Tibial nerve (tissue), 4 donors: ENCODE data around the gene SEMA3B. TPM values are rescaled to one million over a fixed set of nuclear protein-coding genes. Genes with fewer than 3 reads are reported as not detected.
A peak's percentile ranks its signal among the peaks of the same experiment; 100 is the strongest.

Experiments
- DNase-seq, 2 donors: peaks; one replicate each; pipeline ENCODE4 v3.0.0-alpha.2; 2019; ENCODE audit warnings: low spot score in 2 of 2
- H3K27ac ChIP-seq, 4 donors: fragments of 200-600 bp; sonication (generic) in 3 of 4; one replicate each; pipeline ENCODE4 v1.5.1; 2017 to 2019; ENCODE audit warnings: mild to moderate bottlenecking in 1 of 4
- H3K27me3 ChIP-seq, 2 donors: fragments of 200-600 bp; sonication (generic) in 1 of 2; one replicate each; pipeline versions ENCODE4 v1.5.1 to v1.6.0; 2017 to 2019
- H3K36me3 ChIP-seq, 3 donors: fragments of 200-600 bp; sonication (generic); one replicate each; pipeline ENCODE4 v1.5.1; 2018 to 2019
- H3K4me1 ChIP-seq, 4 donors: fragments of 200-600 bp; sonication (generic) in 3 of 4; one replicate each; pipeline ENCODE4 v1.5.1; 2017 to 2019
- H3K4me3 ChIP-seq, 4 donors: fragments of 200-600 bp; sonication (generic) in 3 of 4; one replicate each; pipeline ENCODE4 v1.5.1; 2017 to 2019; ENCODE audit warnings: mild to moderate bottlenecking in 1 of 4, moderate library complexity in 1 of 4
- H3K9me3 ChIP-seq, 4 donors: fragments of 200-600 bp; sonication (generic) in 3 of 4; one replicate each; pipeline ENCODE4 v1.5.1; 2017 to 2019
- EP300 ChIP-seq, 2 donors: sonication (generic); formaldehyde crosslinking; IDR thresholded peaks; one replicate each; pipeline ENCODE4 v1.6.1; 2017; ENCODE audit warnings: antibody characterized with exemption in 2 of 2, mild to moderate bottlenecking in 1 of 2
- POLR2A ChIP-seq, 2 donors: fragments of 450-650 bp; IDR thresholded peaks; one replicate each; pipeline ENCODE4 v1.6.1; 2017; ENCODE audit warnings: antibody characterized with exemption in 2 of 2, mild to moderate bottlenecking in 2 of 2, moderate library complexity in 2 of 2
- WGBS, 2 donors: methylation state at CpG; one replicate each; pipeline ENCODE4 v1.1.5; 2018; 5-methylcytosine and 5-hydroxymethylcytosine counted together
- total RNA-seq, 4 donors: library from RNA; depleted of rRNA; stranded (reverse); fragments of >200 nt; gene quantifications; one replicate each; pipeline ENCODE4 v1.1.0, GENCODE V29; 2016
- TF ChIP-seq, protein P1 (sequence below), 5 experiments: fragments of 200-600 bp in 3 of 5; fragments of 450-650 bp in 2 of 5; sonication (generic) in 3 of 5; IDR thresholded peaks; one replicate each; pipeline ENCODE4 v1.5.1; 2016 to 2019; ENCODE audit warnings: antibody characterized with exemption in 5 of 5, mild to moderate bottlenecking in 3 of 5, moderate library complexity in 2 of 5

Gene SEMA3B
- total RNA-seq, 4 donors from 2014 or later, result 251 to 334 (median 261) TPM

DNA sequence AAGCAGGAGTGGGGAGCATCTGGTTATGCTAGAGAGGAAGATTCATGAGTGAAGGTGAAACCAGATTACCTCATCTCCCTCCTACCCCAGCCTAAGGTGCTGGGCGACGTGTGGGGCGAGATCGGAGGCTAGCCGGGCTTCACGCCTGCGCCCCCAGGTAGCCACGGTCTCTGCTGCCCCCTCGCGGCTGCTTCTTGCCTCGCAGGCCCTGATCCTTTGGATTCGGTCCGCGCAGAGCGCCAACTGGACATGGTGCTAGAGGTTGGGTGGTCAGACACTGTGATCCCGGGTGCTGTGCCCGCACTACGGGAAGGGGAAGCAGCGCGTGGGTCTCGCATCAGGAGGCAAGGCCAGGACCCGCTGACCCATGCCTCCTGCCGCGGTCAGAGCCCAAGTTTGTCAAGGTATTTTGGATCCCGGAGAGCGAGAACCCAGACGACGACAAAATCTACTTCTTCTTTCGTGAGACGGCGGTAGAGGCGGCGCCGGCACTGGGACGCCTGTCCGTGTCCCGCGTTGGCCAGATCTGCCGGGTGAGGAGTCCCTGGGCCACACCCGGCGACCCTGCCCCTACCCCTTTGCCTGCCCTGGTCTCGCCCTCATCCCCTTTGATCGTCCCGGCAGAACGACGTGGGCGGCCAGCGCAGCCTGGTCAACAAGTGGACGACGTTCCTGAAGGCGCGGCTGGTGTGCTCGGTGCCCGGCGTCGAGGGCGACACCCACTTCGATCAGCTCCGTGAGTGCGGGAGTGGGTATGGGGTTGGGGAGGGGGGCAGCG lies 4.2 kb downstream of the SEMA3B start:
- Histone ChIP-seq H3K9me3 (no peaks in the 10 kb centered on the region), H3K36me3 (peaks cover 0 to 19% (median 0%) of the 10 kb centered on the region in 3 donors), H3K4me1 (peaks cover 0 to 88% (median 58%) of the 10 kb centered on the region in 4 donors), H3K27me3 (peaks cover 0 to 15% of the 10 kb centered on the region in 2 donors), H3K4me3 (peak overlapping the region; percentile 16 to 50 (median 30)), H3K27ac (peak overlapping the region; percentile 85 to 98 (median 97))
- peak; percentile 85 to 95 for DNase-seq
- WGBS, 2 donors, result 0 to 4% methylated on average over 32 to 56 of the region's 61 CpGs
- TF ChIP-seq, protein P1, sequence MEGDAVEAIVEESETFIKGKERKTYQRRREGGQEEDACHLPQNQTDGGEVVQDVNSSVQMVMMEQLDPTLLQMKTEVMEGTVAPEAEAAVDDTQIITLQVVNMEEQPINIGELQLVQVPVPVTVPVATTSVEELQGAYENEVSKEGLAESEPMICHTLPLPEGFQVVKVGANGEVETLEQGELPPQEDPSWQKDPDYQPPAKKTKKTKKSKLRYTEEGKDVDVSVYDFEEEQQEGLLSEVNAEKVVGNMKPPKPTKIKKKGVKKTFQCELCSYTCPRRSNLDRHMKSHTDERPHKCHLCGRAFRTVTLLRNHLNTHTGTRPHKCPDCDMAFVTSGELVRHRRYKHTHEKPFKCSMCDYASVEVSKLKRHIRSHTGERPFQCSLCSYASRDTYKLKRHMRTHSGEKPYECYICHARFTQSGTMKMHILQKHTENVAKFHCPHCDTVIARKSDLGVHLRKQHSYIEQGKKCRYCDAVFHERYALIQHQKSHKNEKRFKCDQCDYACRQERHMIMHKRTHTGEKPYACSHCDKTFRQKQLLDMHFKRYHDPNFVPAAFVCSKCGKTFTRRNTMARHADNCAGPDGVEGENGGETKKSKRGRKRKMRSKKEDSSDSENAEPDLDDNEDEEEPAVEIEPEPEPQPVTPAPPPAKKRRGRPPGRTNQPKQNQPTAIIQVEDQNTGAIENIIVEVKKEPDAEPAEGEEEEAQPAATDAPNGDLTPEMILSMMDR (IDR thresholded peaks at IDR 0.05), result peak; percentile 98 to 100 (median 98)
- TF ChIP-seq POLR2A (IDR thresholded peaks at IDR 0.05) (peak in 1 of 2 donors; percentile 2), EP300 (IDR thresholded peaks at IDR 0.05) (peak; percentile 23 to 85)

DNA sequence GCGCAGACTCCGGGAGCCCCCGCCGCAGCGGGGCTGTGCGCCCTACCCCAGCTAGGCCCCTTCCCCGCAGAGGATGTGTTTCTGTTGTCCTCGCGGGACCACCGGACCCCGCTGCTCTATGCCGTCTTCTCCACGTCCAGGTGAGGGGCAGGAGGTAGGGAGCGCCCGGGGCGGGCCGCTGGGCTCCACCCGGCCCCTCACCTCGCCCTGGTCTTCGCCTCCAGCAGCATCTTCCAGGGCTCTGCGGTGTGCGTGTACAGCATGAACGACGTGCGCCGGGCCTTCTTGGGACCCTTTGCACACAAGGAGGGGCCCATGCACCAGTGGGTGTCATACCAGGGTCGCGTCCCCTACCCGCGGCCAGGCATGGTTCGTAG lies 4.7 kb downstream of the SEMA3B start:
- WGBS, 2 donors, result 40 to 52% methylated on average over 11 to 24 of the region's 31 CpGs
- Histone ChIP-seq H3K36me3 (peaks cover 0 to 19% (median 0%) of the 10 kb centered on the region in 3 donors), H3K4me3 (peak overlapping the region; percentile 16 to 50 (median 30)), H3K9me3 (no peaks in the 10 kb centered on the region), H3K27ac (peak overlapping the region; percentile 67 to 98 (median 84)), H3K27me3 (peaks cover 0 to 15% of the 10 kb centered on the region in 2 donors), H3K4me1 (peaks cover 0 to 88% (median 54%) of the 10 kb centered on the region in 4 donors)
- no peak for TF ChIP-seq EP300 (IDR thresholded peaks at IDR 0.05)
- TF ChIP-seq POLR2A (IDR thresholded peaks at IDR 0.05), result no peak
- TF ChIP-seq, protein P1 (IDR thresholded peaks at IDR 0.05), result no peak
- no peak for DNase-seq

DNA sequence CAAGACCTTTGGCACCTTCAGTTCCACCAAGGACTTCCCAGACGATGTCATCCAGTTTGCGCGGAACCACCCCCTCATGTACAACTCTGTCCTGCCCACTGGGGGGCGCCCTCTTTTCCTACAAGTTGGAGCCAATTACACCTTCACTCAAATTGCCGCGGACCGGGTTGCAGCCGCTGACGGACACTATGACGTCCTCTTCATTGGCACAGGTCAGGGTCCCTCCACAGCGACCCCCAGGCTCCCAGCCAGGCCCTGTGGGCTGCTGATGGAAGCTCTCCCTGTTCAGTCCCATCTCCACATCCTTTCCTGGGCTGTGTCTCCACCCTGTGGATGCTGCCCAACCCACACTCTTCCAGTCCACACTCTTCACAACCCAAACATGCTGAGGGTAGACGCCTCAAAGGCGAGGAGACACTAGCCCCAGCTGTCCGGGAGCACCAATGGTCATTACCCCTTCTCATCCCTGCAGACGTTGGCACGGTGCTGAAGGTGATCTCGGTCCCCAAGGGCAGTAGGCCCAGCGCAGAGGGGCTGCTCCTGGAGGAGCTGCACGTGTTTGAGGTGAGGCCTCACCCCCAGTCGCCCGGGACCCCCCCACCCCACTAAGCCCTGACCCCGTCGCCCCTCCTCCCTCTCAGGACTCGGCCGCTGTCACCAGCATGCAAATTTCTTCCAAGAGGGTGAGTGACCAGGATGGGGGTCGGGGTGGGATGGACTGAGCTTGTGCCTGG lies 5.6 kb downstream of the SEMA3B start:
- peak in 1 of 2 donors; percentile 66 for DNase-seq
- WGBS, 2 donors, result 25 to 27% methylated on average over 18 to 26 of the region's 26 CpGs
- peaks cover 0 to 15% of the 10 kb centered on the region in 2 donors for H3K27me3 ChIP-seq
- TF ChIP-seq POLR2A (IDR thresholded peaks at IDR 0.05), result no peak
- TF ChIP-seq EP300 (IDR thresholded peaks at IDR 0.05), result peak in 1 of 2 donors; percentile 54
- TF ChIP-seq, protein P1 (IDR thresholded peaks at IDR 0.05), result peak; percentile 66 to 89 (median 79)
- no peaks in the 10 kb centered on the region for H3K9me3 ChIP-seq
- peaks cover 0 to 88% (median 53%) of the 10 kb centered on the region in 4 donors for H3K4me1 ChIP-seq
- peaks cover 0 to 19% (median 0%) of the 10 kb centered on the region in 3 donors for H3K36me3 ChIP-seq
- peak overlapping the region; percentile 67 to 98 (median 84) for H3K27ac ChIP-seq
- peak overlapping the region in 1 of 4 donors; percentile 50 for H3K4me3 ChIP-seq

DNA sequence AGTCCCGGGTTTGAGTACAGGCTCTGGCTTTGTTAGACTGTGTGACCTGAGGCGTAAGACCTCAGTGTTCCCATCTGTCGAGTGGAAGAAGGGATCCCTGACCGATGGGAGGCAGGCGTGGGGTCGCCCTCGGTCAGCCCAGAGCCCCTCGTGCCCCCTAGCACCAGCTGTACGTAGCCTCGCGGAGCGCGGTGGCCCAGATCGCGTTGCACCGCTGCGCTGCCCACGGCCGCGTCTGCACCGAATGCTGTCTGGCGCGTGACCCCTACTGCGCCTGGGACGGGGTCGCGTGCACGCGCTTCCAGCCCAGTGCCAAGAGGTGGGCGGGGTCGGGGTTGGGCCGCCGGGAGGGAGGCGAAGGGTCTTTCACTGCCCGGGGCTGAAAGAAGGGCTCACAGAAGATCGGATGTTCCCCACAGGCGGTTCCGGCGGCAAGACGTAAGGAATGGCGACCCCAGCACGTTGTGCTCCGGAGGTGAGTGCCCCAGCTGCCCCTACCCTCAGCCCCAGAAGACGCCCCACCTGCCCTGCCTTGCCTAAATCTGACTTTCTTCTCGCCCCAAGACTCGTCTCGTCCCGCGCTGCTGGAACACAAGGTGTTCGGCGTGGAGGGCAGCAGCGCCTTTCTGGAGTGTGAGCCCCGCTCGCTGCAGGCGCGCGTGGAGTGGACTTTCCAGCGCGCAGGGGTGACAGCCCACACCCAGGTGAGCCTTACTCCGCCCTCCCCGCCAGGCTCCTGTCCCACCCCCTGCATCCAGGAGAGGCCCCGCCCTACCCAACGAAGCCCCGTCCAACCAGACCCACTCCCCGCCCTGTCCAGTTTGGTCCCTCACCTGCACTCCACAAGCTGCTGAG lies 6.4 kb downstream of the SEMA3B start:
- peak in 1 of 2 donors; percentile 29 for TF ChIP-seq EP300 (IDR thresholded peaks at IDR 0.05)
- TF ChIP-seq, protein P1 (IDR thresholded peaks at IDR 0.05), result no peak
- H3K4me1 ChIP-seq, result peaks cover 0 to 82% (median 51%) of the 10 kb centered on the region in 4 donors
- peak overlapping the region; percentile 67 to 98 (median 84) for H3K27ac ChIP-seq
- 25 to 40% methylated on average over 35 to 62 of the region's 65 CpGs for WGBS, 2 donors
- H3K4me3 ChIP-seq, result no peak overlapping the region
- H3K36me3 ChIP-seq, result peaks cover 0 to 19% (median 0%) of the 10 kb centered on the region in 3 donors
- peaks cover 0 to 15% of the 10 kb centered on the region in 2 donors for H3K27me3 ChIP-seq
- no peaks in the 10 kb centered on the region for H3K9me3 ChIP-seq
- no peak for DNase-seq
